ENCODE measurements around the gene TMEM191C.
"Not testable (repeated sequence)": the region's sequence is repeated elsewhere in the genome, so short reads cannot be mapped to it uniquely, and the experiment has no call there.

DNA sequence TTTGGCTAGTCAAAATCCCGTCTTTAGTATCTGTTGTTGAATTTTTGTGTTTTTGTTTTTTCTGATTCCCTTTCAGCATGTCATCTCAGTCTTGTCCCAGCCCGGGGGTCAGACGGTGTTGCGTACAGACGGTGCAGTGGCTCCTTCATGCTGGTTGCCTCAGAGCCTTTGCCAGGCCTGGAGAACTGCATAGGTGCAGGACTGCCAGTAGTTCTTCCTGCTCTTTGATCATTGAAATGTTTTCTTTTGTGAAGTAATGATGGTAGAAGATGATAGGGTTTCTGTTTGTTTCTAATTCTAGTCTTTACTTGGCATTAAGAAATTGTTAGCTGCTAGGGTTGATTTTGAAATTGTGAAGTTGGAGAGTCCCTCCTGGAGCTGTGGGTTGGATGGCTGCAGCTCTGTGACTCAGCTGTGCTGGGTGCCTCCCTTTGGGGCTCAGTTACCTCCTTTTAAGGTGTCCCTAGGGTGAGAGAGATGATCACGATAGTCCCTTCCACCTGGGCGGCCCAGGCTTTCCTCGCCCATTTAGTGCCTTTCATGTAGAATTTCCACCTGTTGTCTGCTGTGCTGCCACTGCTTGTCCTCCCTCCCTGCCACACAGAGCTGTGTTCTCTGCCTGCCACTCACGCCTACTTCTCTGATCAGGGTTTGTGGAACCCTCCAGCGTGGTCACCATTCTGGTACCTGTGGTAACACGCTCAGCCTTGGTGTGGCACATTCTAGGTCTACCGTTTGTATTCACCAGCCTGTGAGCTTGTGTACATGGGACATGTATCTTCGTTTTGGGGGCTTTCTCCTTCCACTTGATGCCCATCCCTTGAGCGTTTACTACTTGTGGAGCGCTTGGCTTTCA lies 32.6 kb upstream of the TMEM191C start:
- not testable (repeated sequence) for TF ChIP-seq YY1 (IDR thresholded peaks at IDR 0.05; ENCODE audit: low read depth, low read length); FOSL1 (IDR thresholded peaks at IDR 0.05; ENCODE audit: insufficient read depth, low read depth, low read length); POLR2AphosphoS5 (IDR thresholded peaks at IDR 0.05; ENCODE audit: low read depth, low read length); SIN3A (conservative IDR thresholded peaks at IDR 0.05 in 1 of 2, IDR thresholded peaks at IDR 0.05 in 1 of 2; ENCODE audit: low read depth in 1 of 2, low read length in 2 of 2); RAD21 (IDR thresholded peaks at IDR 0.05 in 1 of 2, conservative IDR thresholded peaks at IDR 0.05 in 1 of 2; ENCODE audit: low read depth in 2 of 2, low read length in 2 of 2); CHD2 (IDR thresholded peaks at IDR 0.05; ENCODE audit: low read length); JUND (IDR thresholded peaks at IDR 0.05; ENCODE audit: low read length); CREB1 (IDR thresholded peaks at IDR 0.05)
- TF ChIP-seq, protein P1, sequence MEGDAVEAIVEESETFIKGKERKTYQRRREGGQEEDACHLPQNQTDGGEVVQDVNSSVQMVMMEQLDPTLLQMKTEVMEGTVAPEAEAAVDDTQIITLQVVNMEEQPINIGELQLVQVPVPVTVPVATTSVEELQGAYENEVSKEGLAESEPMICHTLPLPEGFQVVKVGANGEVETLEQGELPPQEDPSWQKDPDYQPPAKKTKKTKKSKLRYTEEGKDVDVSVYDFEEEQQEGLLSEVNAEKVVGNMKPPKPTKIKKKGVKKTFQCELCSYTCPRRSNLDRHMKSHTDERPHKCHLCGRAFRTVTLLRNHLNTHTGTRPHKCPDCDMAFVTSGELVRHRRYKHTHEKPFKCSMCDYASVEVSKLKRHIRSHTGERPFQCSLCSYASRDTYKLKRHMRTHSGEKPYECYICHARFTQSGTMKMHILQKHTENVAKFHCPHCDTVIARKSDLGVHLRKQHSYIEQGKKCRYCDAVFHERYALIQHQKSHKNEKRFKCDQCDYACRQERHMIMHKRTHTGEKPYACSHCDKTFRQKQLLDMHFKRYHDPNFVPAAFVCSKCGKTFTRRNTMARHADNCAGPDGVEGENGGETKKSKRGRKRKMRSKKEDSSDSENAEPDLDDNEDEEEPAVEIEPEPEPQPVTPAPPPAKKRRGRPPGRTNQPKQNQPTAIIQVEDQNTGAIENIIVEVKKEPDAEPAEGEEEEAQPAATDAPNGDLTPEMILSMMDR (IDR thresholded peaks at IDR 0.05; ENCODE audit: control extremely low read depth in 1 of 3, insufficient read depth in 1 of 3, low read depth in 1 of 3, low read length in 3 of 3): not testable (repeated sequence)
